Measurements from ENCODE around the gene RPS6KA2.

Gene RPS6KA2

GRCh38 chr6:166627033-166627874 is at the start of gene RPS6KA2:
Gene RPS6KA2, minus strand, starts transcription at chr6:166627251. Its CDS starts 232 bp downstream, at chr6:166627019.
- DNase-seq: peak; percentile 97

- DNase-seq: no peak
These were observed 49.3 kb upstream of the RPS6KA2 start for GRCh38 chr6:166676270-166676860.

GRCh38 chr6:166675736-166676135 is 48.7 kb upstream of the RPS6KA2 start:
- no peak for DNase-seq

GRCh38 chr6:166673309-166673708 is 46.3 kb upstream of the RPS6KA2 start:
- DNase-seq: no peak

GRCh38 chr6:166672624-166673206 is 45.7 kb upstream of the RPS6KA2 start:
- no peak for DNase-seq

- DNase-seq: no peak
These were observed 45.1 kb upstream of the RPS6KA2 start for GRCh38 chr6:166672146-166672545.

GRCh38 chr6:166671434-166672081 is 44.5 kb upstream of the RPS6KA2 start:
- no peak for DNase-seq

- no peak for DNase-seq
These were observed 43.8 kb upstream of the RPS6KA2 start for GRCh38 chr6:166670894-166671293.

GRCh38 chr6:166670013-166670412 is 43.0 kb upstream of the RPS6KA2 start:
- no peak for DNase-seq

- DNase-seq: no peak
These were observed 41.0 kb upstream of the RPS6KA2 start for GRCh38 chr6:166667796-166668610.

- peak; percentile 65 for DNase-seq
These were observed 37.1 kb upstream of the RPS6KA2 start for GRCh38 chr6:166664135-166664534.

- DNase-seq: no peak
These were observed 36.5 kb upstream of the RPS6KA2 start for GRCh38 chr6:166663568-166663967.

GRCh38 chr6:166662690-166663089 is 35.6 kb upstream of the RPS6KA2 start:
- no peak for DNase-seq

- no peak for DNase-seq
These were observed 34.5 kb upstream of the RPS6KA2 start for GRCh38 chr6:166661327-166662085.

- no peak for DNase-seq
These were observed 33.2 kb upstream of the RPS6KA2 start for GRCh38 chr6:166660157-166660688.

GRCh38 chr6:166659581-166659980 is 32.5 kb upstream of the RPS6KA2 start:
- DNase-seq: no peak

GRCh38 chr6:166658792-166659150 is 31.7 kb upstream of the RPS6KA2 start:
- no peak for DNase-seq

GRCh38 chr6:166658115-166658791 is 31.2 kb upstream of the RPS6KA2 start:
- DNase-seq: no peak

- no peak for DNase-seq
These were observed 30.5 kb upstream of the RPS6KA2 start for GRCh38 chr6:166657531-166657930.

- DNase-seq: no peak
These were observed 29.4 kb upstream of the RPS6KA2 start for GRCh38 chr6:166656230-166657151.

All from DMS79 (cell line).